ENCODE data around the gene PARD3.
"Not testable (repeated sequence)": the region's sequence is repeated elsewhere in the genome, so short reads cannot be mapped to it uniquely, and the experiment has no call there.

PARD3 gene

DNA sequence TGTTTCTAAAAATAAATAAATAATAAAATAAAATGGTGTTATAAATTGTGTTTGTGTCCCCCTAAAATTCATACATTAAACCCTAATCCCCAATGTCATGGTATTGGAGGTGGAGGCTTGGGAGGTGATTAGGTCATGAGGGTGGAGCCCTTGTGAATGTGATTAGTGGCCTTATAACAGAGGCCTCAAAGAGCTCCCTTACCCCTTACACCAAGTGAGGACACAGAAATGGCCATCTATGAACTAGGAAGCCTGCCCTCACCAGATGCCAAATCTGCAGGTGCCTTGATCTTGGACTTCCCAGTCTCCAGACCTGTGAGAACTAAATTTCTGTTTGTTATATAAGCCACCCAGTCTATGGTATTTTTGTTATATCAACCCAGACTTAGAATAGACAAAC, 738.7 kb downstream of the PARD3 start:
- no peak for DNase-seq

DNA sequence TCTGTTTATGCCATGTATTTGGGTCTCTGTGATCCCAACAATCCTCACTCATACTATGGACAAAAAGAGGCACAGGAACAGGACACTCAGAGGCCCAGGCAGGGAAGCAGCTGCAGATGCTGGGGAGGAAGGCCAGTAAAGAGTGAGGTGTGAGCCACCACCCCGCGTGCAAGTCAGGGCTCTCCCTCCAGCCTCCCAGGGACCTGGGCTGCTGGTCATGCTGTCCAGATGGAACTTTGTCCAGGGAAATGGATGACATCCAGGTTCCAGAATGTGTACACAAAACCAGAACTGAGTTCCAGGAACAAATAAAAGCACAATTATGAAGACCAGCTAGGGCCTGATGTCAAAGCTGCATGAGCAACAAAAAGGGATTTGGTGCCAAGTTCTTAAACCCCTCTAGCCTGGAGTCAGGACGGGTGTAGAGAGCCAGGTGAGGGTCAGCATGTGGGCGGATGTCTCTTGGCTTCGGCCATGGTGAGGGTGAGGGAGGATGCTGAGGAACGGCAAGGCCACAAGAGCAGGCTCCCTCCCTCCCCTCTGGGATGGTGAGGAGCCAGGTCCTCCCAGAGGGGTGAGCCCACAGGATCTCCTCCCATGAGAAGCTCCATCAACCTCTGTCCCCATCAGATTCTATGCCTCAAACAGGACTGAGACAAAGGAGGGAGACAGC, 739.7 kb downstream of the PARD3 start:
- no peak for DNase-seq

DNA sequence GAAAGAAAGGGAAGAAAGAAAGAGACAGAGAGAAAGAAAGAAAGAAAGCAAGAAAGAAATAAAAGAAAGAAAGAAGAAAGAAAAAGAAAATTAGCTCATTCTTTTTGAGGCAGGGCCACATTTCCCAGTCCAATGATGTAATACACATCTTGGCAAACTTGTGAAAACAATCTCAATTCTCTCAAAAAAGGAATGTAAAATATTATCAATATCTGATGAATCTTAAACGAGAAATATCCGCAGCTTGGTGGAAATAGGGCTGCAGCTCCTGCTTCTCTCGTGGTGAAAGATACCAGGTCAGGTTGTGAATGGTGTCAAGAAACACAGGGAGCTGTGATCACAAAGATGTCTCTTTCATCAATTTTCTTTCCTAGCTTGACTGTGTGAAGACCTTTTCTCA, 741.0 kb downstream of the PARD3 start:
- no peak for DNase-seq

- DNase-seq = not testable (repeated sequence)
Observed at GRCh38 chr10:34067741-34068140, 747.4 kb downstream of the PARD3 start.

DNA sequence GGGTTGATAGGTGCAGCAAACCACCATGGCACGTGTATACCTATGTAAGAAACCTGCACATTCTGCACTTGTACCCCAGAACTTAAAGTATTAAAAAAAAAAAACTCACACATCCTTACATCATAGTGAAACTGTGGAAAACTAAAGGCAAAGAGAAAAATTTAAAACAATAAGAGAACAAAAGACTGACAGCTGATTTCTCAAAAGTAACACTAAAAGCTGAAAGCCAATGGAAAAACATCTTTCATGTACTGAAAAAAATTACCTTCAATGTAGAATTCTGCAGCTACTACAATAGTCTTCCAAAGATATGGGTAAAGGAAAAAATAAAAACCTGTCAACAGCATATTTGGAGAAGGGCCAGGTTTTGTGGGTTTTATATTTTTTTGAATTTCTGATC, 751.5 kb downstream of the PARD3 start:
- DNase-seq = no peak

- no peak for DNase-seq
Observed at GRCh38 chr10:34061841-34062240, 753.3 kb downstream of the PARD3 start.

Measured in 8988T (cell line).